GM21723 (cell line): ENCODE results near the gene GPD1.
"Not testable (repeated sequence)": the region's sequence is repeated elsewhere in the genome, so short reads cannot be mapped to it uniquely, and the experiment has no call there.

ENCODE experiments used
- ATAC-seq: cut with Tn5 transposase; IDR thresholded peaks from one replicate; pipeline ENCODE4 v1.9.1; 2021; ENCODE audit warnings: mild to moderate bottlenecking, moderate library complexity; ENCODE audit not compliant: unreplicated experiment

Gene GPD1

DNA sequence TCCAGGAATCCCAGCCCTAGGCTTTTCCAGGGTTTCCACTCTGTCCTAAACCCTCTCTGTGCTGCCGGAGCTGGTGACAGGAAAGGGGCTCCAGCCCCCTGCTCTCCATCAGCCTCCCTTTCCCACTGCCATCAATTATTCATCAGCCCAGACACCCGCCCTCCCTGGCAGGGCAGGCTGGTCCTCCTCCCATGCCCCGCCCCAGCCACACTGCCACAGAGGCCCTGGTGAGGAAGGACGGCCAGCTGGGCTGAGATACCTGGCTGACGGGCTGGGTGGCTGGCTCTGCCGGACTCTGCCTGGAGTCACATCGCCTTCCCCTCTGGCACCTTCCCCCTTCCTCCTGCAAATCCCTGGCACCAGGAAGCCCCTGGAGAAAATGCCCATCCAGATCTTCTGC is 30.6 kb upstream of the GPD1 start:
- no peak for ATAC-seq

GRCh38 chr12:50073712-50074111 is 30.1 kb upstream of the GPD1 start:
- no peak for ATAC-seq

DNA sequence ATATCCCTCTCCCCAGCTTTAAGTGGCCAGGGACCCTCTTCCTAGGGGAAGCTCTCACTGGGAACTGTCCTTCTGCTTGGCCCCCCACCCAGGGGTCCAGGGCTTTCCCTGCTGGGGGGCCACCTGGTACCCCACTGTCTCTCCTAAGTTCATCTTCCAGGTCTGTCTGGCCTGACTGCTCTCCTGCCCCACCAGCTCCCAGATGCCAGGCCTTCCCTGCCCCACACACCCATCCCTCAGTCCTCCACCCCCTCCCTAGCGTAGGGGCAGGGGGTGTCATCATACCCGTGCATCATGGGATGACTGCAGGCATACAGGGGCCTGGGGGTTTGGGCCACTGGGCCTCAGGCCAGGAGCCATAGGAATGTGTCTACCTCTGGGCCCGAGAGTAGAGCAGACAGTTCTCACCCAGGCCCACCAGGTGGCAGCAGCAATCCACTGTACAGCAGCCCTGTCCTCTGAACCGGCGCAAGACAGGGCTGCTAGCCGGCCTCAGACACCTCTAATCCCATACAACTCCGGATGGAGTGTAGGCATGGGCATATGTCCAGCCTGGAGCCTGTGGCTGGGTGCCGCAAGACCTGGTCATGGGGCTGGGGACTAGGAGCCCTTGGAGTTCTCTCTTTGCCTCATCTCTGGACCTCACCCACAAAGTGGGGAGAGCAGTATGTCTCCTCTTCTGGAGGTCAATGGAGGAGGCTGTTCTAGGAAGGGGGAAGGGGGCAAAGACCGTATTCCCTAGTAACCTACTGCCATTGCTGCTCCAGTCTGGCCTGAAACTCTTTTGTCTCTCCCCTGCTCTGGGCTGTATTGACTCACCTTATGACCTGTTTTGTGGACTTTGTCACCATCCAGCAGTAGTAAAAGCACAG is 28.6 kb upstream of the GPD1 start:
- ATAC-seq = peak; percentile 85

- ATAC-seq = no peak
Observed at GRCh38 chr12:50075808-50076170, 28.0 kb upstream of the GPD1 start.

- ATAC-seq = no peak
Observed at GRCh38 chr12:50077099-50077498, 26.7 kb upstream of the GPD1 start.

DNA sequence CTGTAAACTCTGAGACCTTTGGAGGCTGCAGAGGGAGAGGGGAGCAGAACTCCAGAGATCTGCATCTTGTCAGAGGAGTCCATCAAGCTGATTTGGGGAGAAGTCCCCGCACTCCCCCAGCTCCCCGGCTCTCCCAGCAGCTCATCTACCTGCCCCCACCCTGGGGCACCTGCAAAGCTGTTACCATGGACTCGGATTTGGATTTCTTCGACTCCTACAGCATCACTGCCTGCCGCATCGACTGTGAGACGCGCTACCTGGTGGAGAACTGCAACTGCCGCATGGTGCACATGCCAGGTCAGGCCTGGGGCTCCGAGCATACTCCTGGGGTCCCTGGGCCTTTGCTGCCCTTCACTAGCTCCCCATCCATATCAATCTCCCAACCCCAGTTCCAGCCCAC is 25.5 kb upstream of the GPD1 start:
- ATAC-seq = no peak

DNA sequence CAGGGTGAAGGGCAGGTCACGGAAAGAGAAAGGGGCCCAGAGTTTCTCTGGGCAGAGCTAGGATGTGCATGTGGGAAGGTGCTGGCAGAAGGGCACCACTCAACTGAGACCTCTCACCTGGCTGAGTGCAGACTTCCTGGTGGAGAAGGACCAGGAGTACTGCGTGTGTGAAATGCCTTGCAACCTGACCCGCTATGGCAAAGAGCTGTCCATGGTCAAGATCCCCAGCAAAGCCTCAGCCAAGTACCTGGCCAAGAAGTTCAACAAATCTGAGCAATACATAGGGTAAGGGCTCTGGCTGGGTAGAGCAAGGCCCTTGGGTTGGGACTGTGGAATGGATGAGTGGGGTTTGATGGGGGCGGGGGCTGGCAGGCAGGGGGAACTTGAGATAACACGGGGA is 24.0 kb upstream of the GPD1 start:
- no peak for ATAC-seq

GRCh38 chr12:50081096-50081808 is 22.6 kb upstream of the GPD1 start:
- ATAC-seq = no peak

DNA sequence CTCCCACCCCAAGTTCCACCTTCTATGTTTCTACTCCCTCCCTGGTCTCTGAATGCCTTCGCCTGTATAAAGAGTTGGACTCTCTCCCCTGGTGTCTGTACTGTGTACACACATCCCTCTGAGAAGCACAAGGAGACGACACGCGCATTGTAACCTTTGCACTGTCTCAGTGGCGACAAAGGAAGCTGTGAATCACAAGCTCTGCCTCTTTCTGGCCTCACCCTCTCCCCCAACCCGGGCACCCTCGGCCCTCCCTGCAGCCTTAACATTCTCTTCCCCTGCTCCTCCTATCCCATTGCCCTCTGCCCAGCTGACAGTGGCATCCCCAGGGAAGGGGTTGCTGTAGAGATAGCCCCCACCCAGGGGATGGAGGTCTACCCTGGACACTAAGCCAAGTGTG is 21.2 kb upstream of the GPD1 start:
- no peak for ATAC-seq

- ATAC-seq = no peak
Observed at GRCh38 chr12:50083301-50083700, 20.5 kb upstream of the GPD1 start.

- not testable (repeated sequence) for ATAC-seq
Observed at GRCh38 chr12:50084409-50084774, 19.4 kb upstream of the GPD1 start.

DNA sequence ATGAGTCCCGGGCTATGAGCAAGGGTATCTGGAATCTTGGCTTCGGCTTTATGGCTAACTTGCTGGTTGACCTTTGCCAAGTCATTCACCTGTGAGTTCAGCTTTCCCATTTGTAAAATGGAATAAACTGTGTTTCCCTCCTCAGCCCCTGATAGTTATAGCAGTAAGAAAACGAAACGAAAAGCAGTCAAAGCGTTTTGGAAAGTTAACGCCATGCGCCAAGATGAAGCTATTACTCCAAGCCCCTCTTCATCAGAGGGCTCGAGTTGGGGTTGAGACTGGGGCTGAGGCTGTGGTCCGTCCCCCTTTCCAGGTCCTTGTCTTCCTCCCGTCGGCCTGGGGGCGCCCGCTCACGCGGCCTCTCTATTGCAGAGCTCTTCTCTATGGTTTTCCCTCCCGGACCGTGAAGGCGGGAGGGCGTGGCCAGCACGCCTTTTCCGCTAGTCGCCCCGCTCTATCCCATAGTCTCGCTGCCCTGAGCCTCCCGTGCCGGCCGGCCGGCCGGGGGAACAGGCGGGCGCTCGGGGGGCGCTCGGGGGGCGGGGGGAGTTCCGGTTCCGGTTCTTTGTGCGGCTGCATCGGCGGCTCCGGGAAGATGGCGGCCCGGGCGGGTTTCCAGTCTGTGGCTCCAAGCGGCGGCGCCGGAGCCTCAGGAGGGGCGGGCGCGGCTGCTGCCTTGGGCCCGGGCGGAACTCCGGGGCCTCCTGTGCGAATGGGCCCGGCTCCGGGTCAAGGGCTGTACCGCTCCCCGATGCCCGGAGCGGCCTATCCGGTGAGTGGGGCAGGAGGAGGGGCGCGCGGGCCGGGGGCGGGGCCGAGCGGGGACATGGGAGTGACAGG is 18.8 kb upstream of the GPD1 start, which contains the start of gene SMARCD1:
TSS of gene SMARCD1 (plus strand) at position 568 of the 840 bp plus-strand sequence. CDS start at position 596, 28 bp downstream.
- ATAC-seq = peak; percentile 86

DNA sequence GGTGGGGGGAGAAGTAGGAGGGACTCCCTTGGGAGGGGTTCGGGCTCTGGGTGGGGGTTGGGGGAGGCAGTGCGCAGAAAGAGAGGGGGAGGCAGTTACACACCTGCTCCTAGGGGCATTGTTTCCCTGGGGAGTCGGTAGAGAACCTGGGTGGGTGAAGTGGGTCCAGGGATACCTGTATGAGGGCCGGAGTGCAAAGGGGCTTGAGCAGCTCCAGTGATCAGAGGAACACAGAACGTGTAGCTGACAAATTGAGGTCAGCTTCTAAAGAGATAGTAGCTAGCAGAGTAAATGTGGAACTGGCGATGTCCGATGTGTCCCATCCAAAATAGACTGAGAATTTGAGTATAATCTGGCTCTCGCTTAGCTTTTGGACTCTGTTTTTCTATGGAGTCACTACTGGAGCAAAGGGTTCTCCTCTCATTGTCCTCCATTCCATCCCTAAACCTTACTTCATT is 18.2 kb upstream of the GPD1 start:
- ATAC-seq = no peak

DNA sequence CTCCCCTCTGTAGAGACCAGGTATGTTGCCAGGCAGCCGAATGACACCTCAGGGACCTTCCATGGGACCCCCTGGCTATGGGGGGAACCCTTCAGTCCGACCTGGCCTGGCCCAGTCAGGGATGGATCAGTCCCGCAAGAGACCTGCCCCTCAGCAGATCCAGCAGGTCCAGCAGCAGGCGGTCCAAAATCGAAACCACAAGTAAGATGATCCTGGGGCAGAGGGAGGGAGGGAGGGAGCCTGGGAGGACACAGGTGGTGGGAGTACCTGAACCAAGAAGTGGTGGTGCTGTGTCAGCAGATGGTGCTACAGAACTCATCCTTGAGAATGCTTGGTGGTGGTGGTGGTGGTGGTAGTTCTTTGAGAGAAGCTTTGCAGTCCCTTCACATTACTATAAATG is 17.7 kb upstream of the GPD1 start:
- no peak for ATAC-seq

DNA sequence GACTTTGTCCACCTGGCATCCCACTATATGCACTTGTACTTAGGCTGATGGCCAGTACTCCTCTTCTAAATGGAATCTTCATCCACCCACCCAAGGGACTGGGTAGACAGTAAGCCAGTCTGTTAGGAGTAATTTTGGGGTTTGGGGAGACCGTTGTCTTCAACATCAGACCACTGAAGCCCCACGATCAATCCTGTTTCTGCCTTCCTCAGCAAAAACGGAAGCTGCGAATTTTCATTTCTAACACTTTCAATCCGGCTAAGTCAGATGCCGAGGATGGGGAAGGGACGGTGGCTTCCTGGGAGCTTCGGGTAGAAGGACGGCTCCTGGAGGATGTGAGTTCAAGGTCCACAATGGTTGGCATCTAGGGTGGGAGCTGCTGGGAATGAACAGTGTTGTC is 16.7 kb upstream of the GPD1 start:
- no peak for ATAC-seq

DNA sequence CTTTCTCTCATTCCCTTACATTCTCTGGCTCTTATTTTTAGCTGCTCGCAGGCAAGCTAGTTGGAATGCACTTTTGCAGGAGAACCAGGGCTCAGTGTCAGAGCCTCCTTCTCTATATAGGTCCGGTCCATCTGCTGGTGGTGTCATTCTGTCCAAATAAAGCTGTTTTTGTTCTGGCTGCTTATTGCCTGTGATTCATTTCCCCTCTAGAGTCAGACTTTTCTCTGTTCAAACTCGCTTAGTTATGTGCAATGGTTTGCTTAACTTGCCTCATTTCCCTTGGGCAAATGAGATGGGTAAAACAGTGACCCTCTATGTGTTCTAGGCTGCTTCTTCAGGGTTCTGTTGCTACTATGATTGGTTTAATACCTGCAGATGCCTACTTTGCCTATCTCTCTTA is 15.8 kb upstream of the GPD1 start:
- no peak for ATAC-seq

- peak; percentile 32 for ATAC-seq
Observed at GRCh38 chr12:50088577-50089335, 15.1 kb upstream of the GPD1 start.

DNA sequence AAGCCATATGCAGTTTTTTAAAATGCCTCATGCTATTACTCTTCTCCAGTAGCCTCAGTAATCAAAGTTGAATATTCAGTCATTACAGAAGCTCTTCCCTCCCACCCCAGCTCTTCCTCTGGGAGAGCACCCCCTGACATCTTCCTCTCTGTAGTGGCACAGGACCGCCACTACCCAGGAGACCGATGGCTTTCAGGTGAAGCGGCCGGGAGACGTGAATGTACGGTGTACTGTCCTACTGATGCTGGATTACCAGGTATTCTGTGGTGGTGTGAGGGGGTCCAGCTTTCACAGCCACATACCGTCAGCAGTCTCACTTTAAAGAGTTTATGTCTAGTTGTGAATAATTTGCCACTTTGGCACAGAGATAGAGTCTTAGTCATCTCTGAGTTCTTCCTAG is 14.1 kb upstream of the GPD1 start:
- ATAC-seq = no peak

- no peak for ATAC-seq
Observed at GRCh38 chr12:50090391-50090790, 13.4 kb upstream of the GPD1 start.

- no peak for ATAC-seq
Observed at GRCh38 chr12:50097952-50098351, 5.9 kb upstream of the GPD1 start.
